Measurements from ENCODE around the gene ARHGAP23. TPM values are rescaled to one million over a fixed set of nuclear protein-coding genes. Genes with fewer than 3 reads are reported as not detected.
"Not testable (repeated sequence)": the region's sequence is repeated elsewhere in the genome, so short reads cannot be mapped to it uniquely, and the experiment has no call there.

ARHGAP23 gene
- total RNA-seq, 2 donors from 2014 or later = 5.2 to 10.9 TPM

DNA sequence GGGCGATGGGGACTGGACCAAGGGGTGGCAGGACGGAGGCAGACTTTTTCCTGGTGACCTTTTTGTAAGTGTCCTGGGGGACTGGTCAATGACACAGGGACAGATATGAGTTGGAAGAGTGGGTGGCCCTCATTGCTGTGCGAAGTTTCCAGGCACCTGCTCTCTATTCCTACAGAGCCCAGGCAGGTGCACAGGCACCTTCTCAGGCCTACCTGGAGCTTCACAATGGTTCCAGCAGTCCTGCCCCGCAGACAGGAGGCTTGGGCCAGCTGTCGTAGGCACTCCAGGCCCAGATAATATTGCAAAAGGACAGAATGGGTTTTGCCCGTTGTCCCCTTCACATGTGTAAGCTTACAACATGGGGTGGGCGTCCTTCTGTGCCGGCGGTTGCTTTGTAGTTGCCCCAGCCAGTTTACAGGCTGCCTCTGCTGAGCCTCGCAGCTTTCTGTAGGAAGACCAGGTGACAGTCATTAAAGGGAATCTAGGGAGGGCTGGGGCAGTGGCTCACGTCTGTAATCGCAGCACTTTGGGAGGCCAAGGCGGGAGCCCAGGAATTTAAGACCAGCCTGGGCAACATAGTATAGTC lies 84.3 kb downstream of the ARHGAP23 start:
- Histone ChIP-seq H3K36me3 (replicated peaks in 1 of 2; ENCODE audit: insufficient read depth in 1 of 2, low read depth in 2 of 2) (no peaks in the 10 kb centered on the region), H3K27ac (no peak overlapping the region), H3K4me3 (no peak overlapping the region), H3K4me1 (peaks cover 16% of the 10 kb centered on the region), H3K27me3 (peaks cover 0 to 16% of the 10 kb centered on the region in 2 donors), H3K9me3 (no peaks in the 10 kb centered on the region)
- WGBS, 2 donors = 78 to 81% methylated on average over 7 to 13 of the region's 13 CpGs
- DNase-seq (no peak), ATAC-seq (no peak)
- TF ChIP-seq POLR2A (IDR thresholded peaks at IDR 0.05) = no peak
- TF ChIP-seq, protein P1, sequence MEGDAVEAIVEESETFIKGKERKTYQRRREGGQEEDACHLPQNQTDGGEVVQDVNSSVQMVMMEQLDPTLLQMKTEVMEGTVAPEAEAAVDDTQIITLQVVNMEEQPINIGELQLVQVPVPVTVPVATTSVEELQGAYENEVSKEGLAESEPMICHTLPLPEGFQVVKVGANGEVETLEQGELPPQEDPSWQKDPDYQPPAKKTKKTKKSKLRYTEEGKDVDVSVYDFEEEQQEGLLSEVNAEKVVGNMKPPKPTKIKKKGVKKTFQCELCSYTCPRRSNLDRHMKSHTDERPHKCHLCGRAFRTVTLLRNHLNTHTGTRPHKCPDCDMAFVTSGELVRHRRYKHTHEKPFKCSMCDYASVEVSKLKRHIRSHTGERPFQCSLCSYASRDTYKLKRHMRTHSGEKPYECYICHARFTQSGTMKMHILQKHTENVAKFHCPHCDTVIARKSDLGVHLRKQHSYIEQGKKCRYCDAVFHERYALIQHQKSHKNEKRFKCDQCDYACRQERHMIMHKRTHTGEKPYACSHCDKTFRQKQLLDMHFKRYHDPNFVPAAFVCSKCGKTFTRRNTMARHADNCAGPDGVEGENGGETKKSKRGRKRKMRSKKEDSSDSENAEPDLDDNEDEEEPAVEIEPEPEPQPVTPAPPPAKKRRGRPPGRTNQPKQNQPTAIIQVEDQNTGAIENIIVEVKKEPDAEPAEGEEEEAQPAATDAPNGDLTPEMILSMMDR (IDR thresholded peaks at IDR 0.05) = no peak
- intact Hi-C loops (cut with DNase I) = no loop called here

DNA sequence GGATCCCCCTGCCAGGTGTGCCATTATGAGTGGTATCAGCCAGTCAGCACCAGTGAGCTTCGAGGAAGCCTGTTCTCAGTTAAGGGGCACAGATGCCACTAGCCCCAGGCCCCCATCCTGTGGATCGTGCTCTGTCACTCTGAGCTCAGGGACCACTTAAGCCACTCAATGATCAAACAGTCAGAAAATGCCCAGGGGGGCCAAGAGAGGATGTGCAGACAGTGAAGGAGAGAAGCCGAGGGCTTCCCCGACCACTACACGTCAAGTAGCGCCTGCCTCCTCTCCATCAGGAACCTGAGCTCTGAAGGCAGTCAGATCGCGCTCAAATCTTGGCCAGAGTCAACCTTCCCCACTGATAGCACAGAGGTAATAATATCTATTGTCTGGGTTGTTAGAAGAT lies 98.3 kb downstream of the ARHGAP23 start:
- ATAC-seq; H3K36me3 ChIP-seq (replicated peaks in 1 of 2; ENCODE audit: insufficient read depth in 1 of 2, low read depth in 2 of 2); DNase-seq; intact Hi-C loops (cut with DNase I); H3K4me3 ChIP-seq; H3K4me1 ChIP-seq; H3K27ac ChIP-seq; H3K27me3 ChIP-seq; H3K9me3 ChIP-seq: not testable (repeated sequence)
- 42 to 59% methylated on average over 6 to 8 of the region's 8 CpGs for WGBS, 2 donors

DNA sequence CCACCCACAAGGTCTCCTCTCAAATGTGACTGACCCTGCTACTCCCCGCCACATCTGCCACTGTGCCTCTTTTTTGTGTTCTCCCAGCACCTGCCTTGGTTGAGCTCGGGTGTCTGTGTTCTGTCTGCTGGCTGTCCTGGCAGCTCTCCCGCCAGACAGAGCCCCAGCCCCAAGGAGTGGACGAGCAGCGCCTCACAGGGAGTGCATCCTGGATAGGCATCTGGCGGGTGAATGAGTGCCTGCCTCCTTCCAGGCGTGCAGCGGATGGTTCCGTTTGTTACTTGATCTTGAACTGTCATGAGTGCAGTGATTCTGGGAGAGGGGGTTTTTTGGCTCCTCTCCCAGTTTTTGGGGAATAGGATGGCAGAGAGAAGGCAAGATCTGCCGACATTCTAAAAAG lies 99.9 kb downstream of the ARHGAP23 start:
- DNase-seq; H3K36me3 ChIP-seq (replicated peaks in 1 of 2; ENCODE audit: insufficient read depth in 1 of 2, low read depth in 2 of 2); ATAC-seq; intact Hi-C loops (cut with DNase I); H3K4me1 ChIP-seq; H3K9me3 ChIP-seq; H3K4me3 ChIP-seq; H3K27me3 ChIP-seq; H3K27ac ChIP-seq: not testable (repeated sequence)
- 22 to 28% methylated on average over 6 to 10 of the region's 10 CpGs for WGBS, 2 donors

DNA sequence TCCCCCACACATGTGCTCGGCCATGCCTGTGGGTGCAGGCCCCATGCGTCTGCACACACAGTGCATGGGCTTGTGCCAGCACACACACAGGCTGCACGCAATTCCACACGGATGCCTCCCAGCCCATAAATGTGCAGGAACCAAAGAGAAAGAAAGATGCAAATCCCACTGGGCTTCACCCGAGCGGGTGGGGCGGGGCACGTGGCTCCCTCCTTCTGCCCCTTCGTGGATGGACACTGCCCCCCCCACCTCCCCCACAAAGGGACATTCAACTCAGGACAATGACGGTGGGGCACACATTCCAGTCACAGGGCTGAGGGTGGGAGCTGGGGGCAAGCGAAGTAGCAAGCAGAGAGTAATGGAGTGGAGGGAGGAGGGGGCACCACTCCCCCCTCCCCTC lies 102.6 kb downstream of the ARHGAP23 start:
- H3K36me3 ChIP-seq (replicated peaks in 1 of 2; ENCODE audit: insufficient read depth in 1 of 2, low read depth in 2 of 2); H3K27me3 ChIP-seq; H3K27ac ChIP-seq; DNase-seq; H3K4me3 ChIP-seq; H3K9me3 ChIP-seq; ATAC-seq; H3K4me1 ChIP-seq; intact Hi-C loops (cut with DNase I): not testable (repeated sequence)
- WGBS, 2 donors = 43 to 46% methylated on average over 9 to 11 of the region's 11 CpGs

DNA sequence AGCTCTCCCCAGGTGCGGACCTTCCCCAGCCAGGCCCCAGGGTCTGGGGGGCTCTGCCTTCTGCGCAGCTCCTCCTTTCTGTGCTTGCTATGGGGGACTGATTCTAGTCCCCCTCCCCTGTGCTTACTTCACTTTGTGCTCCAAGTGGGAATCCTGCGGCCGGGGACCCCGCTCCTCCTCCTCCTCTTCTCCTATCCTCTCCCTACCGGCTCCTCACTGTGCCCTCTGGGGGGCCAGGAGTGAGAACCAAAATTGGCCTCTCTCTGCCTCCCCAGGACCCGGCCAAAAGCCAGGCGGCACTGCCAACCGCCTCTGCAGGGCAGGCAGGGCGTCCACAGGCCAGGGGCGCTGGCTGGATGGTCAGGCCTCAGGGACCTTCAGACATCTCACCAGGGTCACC lies 103.5 kb downstream of the ARHGAP23 start:
- H3K4me1 ChIP-seq; DNase-seq; H3K27me3 ChIP-seq; H3K9me3 ChIP-seq; intact Hi-C loops (cut with DNase I); ATAC-seq; H3K27ac ChIP-seq; H3K4me3 ChIP-seq; H3K36me3 ChIP-seq (replicated peaks in 1 of 2; ENCODE audit: insufficient read depth in 1 of 2, low read depth in 2 of 2): not testable (repeated sequence)
- WGBS, 2 donors = 55 to 58% methylated on average over 9 to 11 of the region's 11 CpGs

DNA sequence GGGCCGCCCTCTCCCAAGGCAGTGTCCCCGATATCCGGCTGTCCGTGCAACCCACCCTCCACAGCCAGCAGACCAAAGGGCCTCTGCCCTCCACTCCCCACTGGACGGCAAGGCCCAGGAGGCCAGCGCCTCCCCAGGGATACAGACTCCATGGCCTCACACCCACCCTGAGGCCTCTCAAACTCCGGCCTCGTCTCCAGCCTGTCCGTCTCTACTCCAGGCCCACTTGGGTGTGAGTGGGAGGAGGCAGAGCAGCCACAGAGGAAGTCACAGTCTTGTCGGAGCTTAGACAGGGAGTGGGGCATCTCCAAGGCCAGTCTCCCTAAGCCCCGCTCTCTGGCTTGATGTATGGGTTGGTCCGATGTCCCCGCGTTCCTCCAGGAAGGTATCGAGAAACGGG lies 104.2 kb downstream of the ARHGAP23 start:
- Histone ChIP-seq H3K27ac (no peak overlapping the region), H3K9me3 (no peaks in the 10 kb centered on the region), H3K36me3 (replicated peaks in 1 of 2; ENCODE audit: insufficient read depth in 1 of 2, low read depth in 2 of 2) (no peaks in the 10 kb centered on the region), H3K27me3 (peaks cover 0 to 8% of the 10 kb centered on the region in 2 donors), H3K4me3 (no peak overlapping the region), H3K4me1 (no peaks in the 10 kb centered on the region)
- 53 to 64% methylated on average over 14 to 16 of the region's 16 CpGs for WGBS, 2 donors
- no peak for TF ChIP-seq POLR2A (IDR thresholded peaks at IDR 0.05)
- TF ChIP-seq, protein P1 (IDR thresholded peaks at IDR 0.05) = no peak
- intact Hi-C loops (cut with DNase I) = no loop called here
- ATAC-seq = no peak
- no peak for DNase-seq

DNA sequence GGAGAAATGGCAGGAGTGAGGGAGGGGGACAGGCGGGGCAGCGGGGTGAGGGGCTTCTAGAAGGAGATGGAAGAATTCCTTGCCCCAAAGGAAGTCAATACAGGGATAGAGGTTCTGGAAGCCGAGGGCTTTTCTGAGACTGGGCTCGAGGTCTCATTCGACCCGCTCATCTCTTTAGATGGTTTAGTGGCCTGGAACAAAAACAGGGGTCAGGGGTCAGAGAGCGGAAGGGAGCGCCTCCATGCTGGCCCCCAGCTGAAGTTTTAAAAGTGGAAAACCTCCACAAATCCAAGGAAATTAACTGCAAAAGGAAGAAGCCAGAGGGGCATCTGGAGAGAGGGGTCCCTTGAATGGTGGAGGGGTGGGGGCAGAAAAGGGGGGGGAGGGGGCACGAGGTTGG lies 105.0 kb downstream of the ARHGAP23 start:
- Histone ChIP-seq H3K4me3 (no peak overlapping the region), H3K9me3 (no peaks in the 10 kb centered on the region), H3K36me3 (replicated peaks in 1 of 2; ENCODE audit: insufficient read depth in 1 of 2, low read depth in 2 of 2) (no peaks in the 10 kb centered on the region), H3K4me1 (no peaks in the 10 kb centered on the region), H3K27me3 (peaks cover 0 to 8% of the 10 kb centered on the region in 2 donors), H3K27ac (no peak overlapping the region)
- intact Hi-C loops (cut with DNase I) = no loop called here
- ATAC-seq (no peak), DNase-seq (no peak)
- TF ChIP-seq, protein P1 (IDR thresholded peaks at IDR 0.05) = no peak
- no peak for TF ChIP-seq POLR2A (IDR thresholded peaks at IDR 0.05)
- 51 to 59% methylated on average over 6 to 9 of the region's 9 CpGs for WGBS, 2 donors
